ENCODE data around the gene RASSF3.

GRCh38 chr12:64666054-64666914, 56.0 kb downstream of the RASSF3 start:
- no peak for TF ChIP-seq REST (IDR thresholded peaks at IDR 0.05; ENCODE audit: borderline replicate concordance)
- TF ChIP-seq TAF1 (IDR thresholded peaks at IDR 0.05; ENCODE audit: low read depth): no peak

Measured in neural cell (in vitro differentiated cells).